ENCODE data around the gene PFKFB3. TPM values are rescaled to one million over a fixed set of nuclear protein-coding genes. Genes with fewer than 3 reads are reported as not detected.
A peak's percentile ranks its signal among the peaks of the same experiment; 100 is the strongest.
"Not testable (repeated sequence)": the region's sequence is repeated elsewhere in the genome, so short reads cannot be mapped to it uniquely, and the experiment has no call there.

Gene PFKFB3
- total RNA-seq, 1 donor from 2014 or later: 28.8 TPM

GRCh38 chr10:6204063-6204340 is 1.3 kb downstream of the PFKFB3 start:
- Mint-ChIP-seq H3K27ac (no peak overlapping the region), H3K9me3 (peaks cover 3% of the 10 kb centered on the region), H3K4me1 (peaks cover 34% of the 10 kb centered on the region), H3K27me3 (ENCODE audit: insufficient read depth, low read depth) (peaks cover 11% of the 10 kb centered on the region), H3K4me3 (peak overlapping the region; percentile 95), H3K36me3 (peaks cover 6% of the 10 kb centered on the region)
- H3K4me1 ChIP-seq: peaks cover 23% of the 10 kb centered on the region
- H2AFZ ChIP-seq (replicated peaks): no peak overlapping the region
- peak; percentile 66 for DNase-seq (ENCODE audit: low spot score)
- peaks cover 35% of the 10 kb centered on the region for H3K27me3 ChIP-seq
- H3F3A ChIP-seq (ENCODE audit: low read depth): peaks cover 34% of the 10 kb centered on the region
- peak overlapping the region; percentile 53 for H3K9ac ChIP-seq
- no peak overlapping the region for H3K27ac ChIP-seq
- no peaks in the 10 kb centered on the region for H3K9me3 ChIP-seq (ENCODE audit: low read depth)
- peak overlapping the region; percentile 98 for H3K4me2 ChIP-seq
- TF ChIP-seq EZH2phosphoT487 (IDR thresholded peaks at IDR 0.05) (no peak), CTCF (IDR thresholded peaks at IDR 0.05) (no peak), EZH2 (IDR thresholded peaks at IDR 0.05) (no peak)
- H3K4me3 ChIP-seq: peak overlapping the region; percentile 75
- H3K79me2 ChIP-seq (ENCODE audit: low read depth): peaks cover 49% of the 10 kb centered on the region
- H4K20me1 ChIP-seq (ENCODE audit: low read depth): peaks cover 53% of the 10 kb centered on the region
- H3K36me3 ChIP-seq: no peaks in the 10 kb centered on the region

GRCh38 chr10:6204341-6205191 is 1.8 kb downstream of the PFKFB3 start:
- H3K4me3 ChIP-seq: peak overlapping the region; percentile 75
- H3K27ac ChIP-seq: no peak overlapping the region
- no peaks in the 10 kb centered on the region for H3K36me3 ChIP-seq
- peaks cover 23% of the 10 kb centered on the region for H3K4me1 ChIP-seq
- peaks cover 32% of the 10 kb centered on the region for H3F3A ChIP-seq (ENCODE audit: low read depth)
- H2AFZ ChIP-seq (replicated peaks): no peak overlapping the region
- Mint-ChIP-seq H3K9me3 (peaks cover 3% of the 10 kb centered on the region), H3K4me1 (peaks cover 39% of the 10 kb centered on the region), H3K27me3 (ENCODE audit: insufficient read depth, low read depth) (peaks cover 11% of the 10 kb centered on the region), H3K36me3 (peaks cover 6% of the 10 kb centered on the region), H3K4me3 (peak overlapping the region; percentile 95), H3K27ac (peak overlapping the region; percentile 27)
- peak overlapping the region; percentile 53 for H3K9ac ChIP-seq
- H3K4me2 ChIP-seq: peak overlapping the region; percentile 98
- peak; percentile 88 for DNase-seq (ENCODE audit: low spot score)
- H4K20me1 ChIP-seq (ENCODE audit: low read depth): peaks cover 58% of the 10 kb centered on the region
- no peaks in the 10 kb centered on the region for H3K9me3 ChIP-seq (ENCODE audit: low read depth)
- TF ChIP-seq EZH2phosphoT487 (IDR thresholded peaks at IDR 0.05): no peak
- TF ChIP-seq EZH2 (IDR thresholded peaks at IDR 0.05): no peak
- H3K27me3 ChIP-seq: peaks cover 30% of the 10 kb centered on the region
- peaks cover 55% of the 10 kb centered on the region for H3K79me2 ChIP-seq (ENCODE audit: low read depth)

GRCh38 chr10:6206486-6206885 is 3.8 kb downstream of the PFKFB3 start:
- H3K9me3 ChIP-seq (ENCODE audit: low read depth); H3K27ac Mint-ChIP-seq; H3K27me3 Mint-ChIP-seq (ENCODE audit: insufficient read depth, low read depth); H3K9me3 Mint-ChIP-seq; H3K4me3 ChIP-seq; H3K4me3 Mint-ChIP-seq; H2AFZ ChIP-seq (replicated peaks); H3K36me3 Mint-ChIP-seq; DNase-seq (ENCODE audit: low spot score); H3K9ac ChIP-seq; H3K4me2 ChIP-seq; H3K27ac ChIP-seq; H3K36me3 ChIP-seq: not testable (repeated sequence)
- peaks cover 31% of the 10 kb centered on the region for H3F3A ChIP-seq (ENCODE audit: low read depth)
- H3K4me1 ChIP-seq: peaks cover 21% of the 10 kb centered on the region
- peaks cover 70% of the 10 kb centered on the region for H3K79me2 ChIP-seq (ENCODE audit: low read depth)
- peaks cover 67% of the 10 kb centered on the region for H4K20me1 ChIP-seq (ENCODE audit: low read depth)
- H3K27me3 ChIP-seq: peaks cover 10% of the 10 kb centered on the region
- H3K4me1 Mint-ChIP-seq: peaks cover 42% of the 10 kb centered on the region

GRCh38 chr10:6207658-6208057 is 4.9 kb downstream of the PFKFB3 start:
- no peaks in the 10 kb centered on the region for H3K27me3 ChIP-seq
- H3K9me3 ChIP-seq (ENCODE audit: low read depth): no peaks in the 10 kb centered on the region
- H3K36me3 ChIP-seq: no peaks in the 10 kb centered on the region
- no peak for TF ChIP-seq EZH2phosphoT487 (IDR thresholded peaks at IDR 0.05)
- TF ChIP-seq CTCF (IDR thresholded peaks at IDR 0.05): no peak
- no peak for TF ChIP-seq EZH2 (IDR thresholded peaks at IDR 0.05)
- H3K27ac ChIP-seq: no peak overlapping the region
- no peak overlapping the region for H3K4me3 ChIP-seq
- peaks cover 50% of the 10 kb centered on the region for H3K4me1 Mint-ChIP-seq
- H3K9me3 Mint-ChIP-seq: peaks cover 3% of the 10 kb centered on the region
- no peak overlapping the region for H3K4me3 Mint-ChIP-seq
- no peak overlapping the region for H2AFZ ChIP-seq (replicated peaks)
- H3K27ac Mint-ChIP-seq: peak overlapping the region; percentile 28
- H3K4me1 ChIP-seq: peaks cover 21% of the 10 kb centered on the region
- H3K9ac ChIP-seq: no peak overlapping the region
- H3F3A ChIP-seq (ENCODE audit: low read depth): peaks cover 35% of the 10 kb centered on the region
- H4K20me1 ChIP-seq (ENCODE audit: low read depth): peaks cover 78% of the 10 kb centered on the region
- peak overlapping the region; percentile 16 for H3K4me2 ChIP-seq
- peaks cover 82% of the 10 kb centered on the region for H3K79me2 ChIP-seq (ENCODE audit: low read depth)
- peaks cover 2% of the 10 kb centered on the region for H3K27me3 Mint-ChIP-seq (ENCODE audit: insufficient read depth, low read depth)
- H3K36me3 Mint-ChIP-seq: peaks cover 9% of the 10 kb centered on the region
- no peak for DNase-seq (ENCODE audit: low spot score)

Data from neural progenitor cell (in vitro differentiated cells).